NCI-H524 treated with DMSO at 0.1 percent for 48 hours (cell line): ENCODE measurements around the gene CCN2.
"Not testable (repeated sequence)": the region's sequence is repeated elsewhere in the genome, so short reads cannot be mapped to it uniquely, and the experiment has no call there.

ENCODE experiments used
- DNase-seq: peaks from one replicate; lab custom pipeline; 2025; lab: John Stamatoyannopoulos, UW

Gene CCN2

GRCh38 chr6:131909408-131910218 lies 41.6 kb downstream of the CCN2 start:
- peak; percentile 32 for DNase-seq

GRCh38 chr6:131908787-131909186 lies 42.4 kb downstream of the CCN2 start:
- not testable (repeated sequence) for DNase-seq

- DNase-seq, result not testable (repeated sequence)
These were observed 47.4 kb downstream of the CCN2 start for GRCh38 chr6:131903734-131904133.

GRCh38 chr6:131901326-131901873 lies 49.8 kb downstream of the CCN2 start:
- not testable (repeated sequence) for DNase-seq

- DNase-seq, result no peak
These were observed 50.9 kb downstream of the CCN2 start for GRCh38 chr6:131900231-131900630.

GRCh38 chr6:131898718-131899117 lies 52.5 kb downstream of the CCN2 start:
- DNase-seq, result no peak
